Erythroblast (primary cell): ENCODE data around the gene SEC23B.
"Not testable (repeated sequence)": the region's sequence is repeated elsewhere in the genome, so short reads cannot be mapped to it uniquely, and the experiment has no call there.

ENCODE experiments used
- DNase-seq, 2 experiments: peaks; one replicate each; lab custom pipeline; 2025; lab: John Stamatoyannopoulos, UW
- GATA1 ChIP-seq: IDR thresholded peaks from 2 replicates; pipeline ENCODE4 v1.6.1; 2011; ENCODE audit warnings: low read depth, mild to moderate bottlenecking, control low read depth, low read length, moderate library complexity
- POLR2A ChIP-seq: IDR thresholded peaks from 2 replicates; pipeline ENCODE4 v1.6.1; 2011; ENCODE audit warnings: mild to moderate bottlenecking, low read length

The SEC23B gene

DNA sequence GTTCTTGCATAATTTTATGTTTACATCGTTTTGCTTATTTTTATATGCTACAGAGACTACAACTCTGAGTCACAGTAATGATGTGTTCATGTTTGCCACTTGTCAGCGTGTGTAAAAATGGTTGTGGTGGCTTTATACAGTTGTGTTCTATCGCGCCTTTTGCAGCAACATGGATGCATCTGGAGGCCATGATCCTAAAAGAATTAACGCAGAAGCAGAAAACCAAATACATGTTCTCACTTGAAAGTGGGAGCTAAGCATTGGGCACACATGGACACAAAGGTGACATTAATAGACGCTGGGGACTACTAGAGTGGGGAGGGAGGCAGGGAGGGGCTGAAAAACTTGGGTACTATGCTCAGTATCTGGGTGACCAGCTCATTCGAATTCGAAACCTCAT, 996 bp upstream of the SEC23B start:
- TF ChIP-seq GATA1 (no peak), POLR2A (no peak)
- peak in 1 of 2 experiments; percentile 46 for DNase-seq

DNA sequence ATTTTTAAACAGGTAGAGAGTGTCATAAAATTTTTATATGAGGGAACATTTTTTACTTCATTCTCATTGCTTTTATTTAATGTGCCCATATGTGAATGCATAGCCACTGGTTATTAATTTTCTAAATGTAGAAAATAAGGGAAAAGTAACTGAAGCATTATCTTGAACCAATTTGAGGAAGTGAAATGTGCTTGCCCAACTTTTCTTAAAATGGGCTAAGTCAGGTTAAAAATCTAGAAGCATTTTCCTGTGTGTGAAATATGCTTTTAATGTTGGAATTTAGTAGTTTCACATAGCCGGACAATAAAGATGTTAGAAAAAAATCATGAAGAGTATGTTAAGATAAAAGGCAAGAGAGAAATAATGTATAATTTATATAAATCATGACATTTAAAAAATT, 3.8 kb downstream of the SEC23B start:
- TF ChIP-seq GATA1 = no peak
- TF ChIP-seq POLR2A = no peak
- no peak for DNase-seq

- DNase-seq = no peak
Measured at GRCh38 chr20:18513208-18513607, 5.5 kb downstream of the SEC23B start.

DNA sequence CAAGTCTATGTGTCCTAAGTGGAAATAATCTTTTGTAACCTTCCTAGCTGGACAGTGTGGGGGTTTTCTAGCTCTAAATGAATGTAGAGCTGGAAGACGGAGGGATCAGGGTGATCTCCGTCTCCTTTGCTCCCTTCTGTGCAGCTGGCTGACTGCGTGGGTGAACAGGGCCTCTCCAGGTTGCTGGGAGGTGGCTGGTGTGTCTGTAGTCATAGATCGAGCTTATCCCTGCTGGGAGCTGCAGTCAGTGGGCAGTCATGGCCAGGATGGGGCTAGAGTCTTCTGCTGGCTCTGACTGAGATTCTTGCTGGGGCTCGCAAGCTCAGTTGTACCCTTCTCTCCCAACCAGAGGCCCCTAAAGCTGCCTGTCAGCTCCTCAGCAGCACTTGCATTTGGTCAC, 6.4 kb downstream of the SEC23B start:
- no peak for TF ChIP-seq GATA1
- DNase-seq = no peak

More at GRCh38 chr20:18513208-18513607, 5.5 kb downstream of the SEC23B start:
- no peak for TF ChIP-seq POLR2A

- no peak for DNase-seq
- no peak for TF ChIP-seq POLR2A
- TF ChIP-seq GATA1 = no peak
Measured at GRCh38 chr20:18515973-18516372, 8.2 kb downstream of the SEC23B start.

- not testable (repeated sequence) for DNase-seq
Measured at GRCh38 chr20:18522066-18522465, 14.3 kb downstream of the SEC23B start.

- DNase-seq = no peak
- TF ChIP-seq GATA1 (no peak), POLR2A (no peak)
Measured at GRCh38 chr20:18523066-18523465, 15.3 kb downstream of the SEC23B start.

- no peak for DNase-seq
- TF ChIP-seq GATA1 (no peak), POLR2A (no peak)
Measured at GRCh38 chr20:18524646-18525045, 16.9 kb downstream of the SEC23B start.

DNA sequence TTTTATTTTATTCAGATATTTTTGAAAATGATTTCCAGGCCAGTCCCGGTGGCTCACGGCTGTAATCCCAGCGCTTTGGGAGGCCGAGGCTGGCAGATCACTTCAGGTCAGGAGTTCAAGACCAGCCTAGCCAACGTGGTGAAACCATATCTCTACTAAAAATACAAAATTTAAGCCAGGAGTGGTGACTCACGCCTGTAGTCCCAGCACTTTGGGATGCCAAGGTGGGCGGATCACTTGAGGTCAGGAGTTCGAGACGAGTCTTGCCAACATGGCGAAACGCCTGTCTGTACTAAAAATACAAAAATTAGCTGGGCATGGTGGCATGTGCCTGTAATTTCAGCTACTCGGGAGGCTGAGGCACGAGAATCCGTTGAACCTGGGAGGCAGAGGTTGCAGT, 19.0 kb downstream of the SEC23B start:
- not testable (repeated sequence) for DNase-seq

DNA sequence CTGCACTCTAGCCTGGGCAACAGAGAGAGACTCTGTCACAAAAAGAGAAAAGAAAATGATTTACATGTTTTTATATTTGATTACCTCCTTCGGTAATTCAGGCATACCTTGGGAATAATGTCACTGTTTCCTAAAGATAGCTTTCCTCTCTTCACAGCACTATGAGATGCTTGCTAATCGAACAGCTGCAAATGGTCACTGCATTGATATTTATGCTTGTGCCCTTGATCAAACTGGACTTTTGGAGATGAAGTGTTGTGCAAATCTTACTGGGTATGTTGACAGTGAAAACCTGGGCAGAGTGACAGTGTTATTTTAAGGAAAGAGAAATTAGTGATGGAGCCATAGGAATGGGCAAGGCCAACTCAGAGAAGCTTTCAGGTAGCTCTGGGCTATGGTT, 19.6 kb downstream of the SEC23B start:
- DNase-seq = no peak
- TF ChIP-seq GATA1 (no peak), POLR2A (no peak)

- DNase-seq = no peak
- TF ChIP-seq POLR2A (no peak), GATA1 (no peak)
Measured at GRCh38 chr20:18527836-18528235, 20.1 kb downstream of the SEC23B start.

GRCh38 chr20:18529041-18529440, 21.3 kb downstream of the SEC23B start:
- DNase-seq = no peak
- TF ChIP-seq GATA1 (no peak), POLR2A (no peak)

DNA sequence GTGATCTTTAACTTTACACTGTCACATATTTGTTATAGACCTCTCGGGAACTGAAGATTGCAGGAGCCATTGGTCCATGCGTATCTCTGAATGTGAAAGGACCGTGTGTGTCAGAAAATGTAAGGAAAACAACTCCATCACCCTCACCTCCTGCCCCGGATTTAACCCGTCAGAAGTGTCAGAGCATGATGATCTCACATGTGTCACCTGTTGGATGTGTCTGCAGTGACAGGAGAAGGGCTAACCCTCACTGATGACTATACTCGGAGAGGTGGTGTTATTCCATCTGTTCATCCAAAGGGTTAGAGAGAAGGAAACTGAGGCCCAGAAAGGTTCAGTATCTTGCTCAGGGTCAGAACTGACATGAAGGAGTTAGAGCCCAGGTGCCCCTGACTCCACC, 24.9 kb downstream of the SEC23B start:
- DNase-seq = no peak
- TF ChIP-seq GATA1 (no peak), POLR2A (no peak)

GRCh38 chr20:18533491-18533890, 25.8 kb downstream of the SEC23B start:
- no peak for DNase-seq

DNA sequence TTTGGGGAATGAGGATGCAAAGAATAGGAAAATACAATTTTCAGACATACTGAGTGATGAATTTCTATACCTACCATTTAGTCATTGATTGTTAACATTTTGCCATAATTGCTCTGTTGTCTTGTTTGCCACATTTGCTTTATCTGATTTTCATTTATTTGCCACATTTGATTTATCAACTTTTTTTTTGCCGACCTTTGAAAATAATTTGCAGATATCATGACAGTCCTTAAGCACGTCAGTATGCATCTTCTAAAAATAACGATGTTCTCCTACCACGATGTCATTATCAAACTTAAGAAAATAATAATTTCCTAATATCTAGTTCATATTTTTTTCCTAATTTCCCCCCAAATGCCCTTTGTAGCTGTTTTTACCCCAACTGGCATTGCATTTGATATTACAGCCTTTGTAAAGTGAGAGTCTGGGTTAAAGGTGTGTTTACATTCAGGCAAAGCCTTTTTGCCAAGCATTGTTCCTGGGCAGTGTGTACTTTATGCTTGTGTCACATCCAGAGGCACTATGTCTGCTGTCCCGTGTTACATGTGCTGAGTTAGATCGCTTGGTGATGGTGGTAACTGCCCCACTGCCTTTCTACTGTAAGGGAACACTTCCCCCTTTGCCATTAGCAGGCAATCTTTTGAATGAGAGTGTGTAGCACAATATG, 26.4 kb downstream of the SEC23B start:
- TF ChIP-seq GATA1 (no peak), POLR2A (no peak)
- DNase-seq = no peak

More at GRCh38 chr20:18533491-18533890, 25.8 kb downstream of the SEC23B start:
- TF ChIP-seq POLR2A (no peak), GATA1 (no peak)
